H9 (cell line): Measurements from ENCODE around the gene THRB. TPM values are rescaled to one million over a fixed set of nuclear protein-coding genes. Genes with fewer than 3 reads are reported as not detected.

Source experiments
- DNase-seq: peaks from one replicate; pipeline ENCODE4 v3.0.0-alpha.2; 2017
- H2AFZ ChIP-seq: one replicate; pipeline ENCODE4 v1.6.1; 2013; ENCODE audit warnings: mild to moderate bottlenecking, low read length, control low read depth, moderate library complexity
- H2AK5ac ChIP-seq: 2 replicates; pipeline ENCODE4 v1.6.1; 2013; ENCODE audit warnings: low read length, control low read depth, mixed read lengths; ENCODE audit not compliant: insufficient read length
- H2BK120ac ChIP-seq: one replicate; pipeline ENCODE4 v1.6.1; 2013; ENCODE audit warnings: low read depth, mild to moderate bottlenecking, low read length, control low read depth, inconsistent platforms; ENCODE audit not compliant: poor library complexity, severe bottlenecking
- H2BK12ac ChIP-seq: 2 replicates; pipeline ENCODE4 v1.6.1; 2013; ENCODE audit warnings: low read length, control low read depth, mixed read lengths, low read depth; ENCODE audit not compliant: insufficient read length
- H2BK15ac ChIP-seq: 2 replicates; pipeline ENCODE4 v1.6.1; 2013; ENCODE audit warnings: low read depth, low read length, control low read depth
- H2BK20ac ChIP-seq: one replicate; pipeline ENCODE4 v1.6.1; 2013; ENCODE audit warnings: low read depth, mild to moderate bottlenecking, low read length, control low read depth, inconsistent platforms; ENCODE audit not compliant: poor library complexity, severe bottlenecking
- H2BK5ac ChIP-seq: 2 replicates; pipeline ENCODE4 v1.6.1; 2013; ENCODE audit warnings: low read length, control low read depth, mixed read lengths; ENCODE audit not compliant: insufficient read length
- H3K14ac ChIP-seq: 2 replicates; pipeline ENCODE4 v1.6.1; 2013; ENCODE audit warnings: low read length, control low read depth; ENCODE audit not compliant: insufficient read depth
- H3K18ac ChIP-seq: 2 replicates; pipeline ENCODE4 v1.6.1; 2013; ENCODE audit warnings: low read depth, mild to moderate bottlenecking, mixed read lengths, low read length, control low read depth; ENCODE audit not compliant: insufficient read length
- H3K23ac ChIP-seq: 2 replicates; pipeline ENCODE4 v1.6.1; 2013; ENCODE audit warnings: low read length, control low read depth, mixed read lengths, low read depth; ENCODE audit not compliant: insufficient read length
- H3K23me2 ChIP-seq: 2 replicates; pipeline ENCODE4 v1.6.1; 2013; ENCODE audit warnings: low read depth, mild to moderate bottlenecking, mixed read lengths, low read length, control low read depth; ENCODE audit not compliant: insufficient read length, poor library complexity, severe bottlenecking
- H3K27ac ChIP-seq: 2 replicates; pipeline ENCODE4 v1.5.1; 2013; ENCODE audit warnings: low read length, control low read depth, mixed read lengths, low read depth; ENCODE audit not compliant: insufficient read length
- H3K27me3 ChIP-seq: 2 replicates; pipeline ENCODE4 v1.6.1; 2013; ENCODE audit warnings: low read length, control low read depth, inconsistent platforms; ENCODE audit not compliant: insufficient read depth
- H3K4ac ChIP-seq: 2 replicates; pipeline ENCODE4 v1.6.1; 2013; ENCODE audit warnings: low read depth, mild to moderate bottlenecking, control low read depth, inconsistent platforms, low read length, moderate library complexity
- H3K4me1 ChIP-seq: 2 replicates; pipeline ENCODE4 v1.6.1; 2013; ENCODE audit warnings: low read length, control low read depth, inconsistent platforms; ENCODE audit not compliant: insufficient read depth
- H3K4me2 ChIP-seq: 2 replicates; pipeline ENCODE4 v1.6.1; 2013; ENCODE audit warnings: low read length, control low read depth, mixed read lengths; ENCODE audit not compliant: insufficient read length, insufficient read depth
- H3K56ac ChIP-seq: 2 replicates; pipeline ENCODE4 v1.6.1; 2013; ENCODE audit warnings: low read depth, mild to moderate bottlenecking, mixed read lengths, low read length, control low read depth; ENCODE audit not compliant: insufficient read length
- H3K79me1 ChIP-seq: 2 replicates; pipeline ENCODE4 v1.6.1; 2013; ENCODE audit warnings: low read depth, mild to moderate bottlenecking, moderate library complexity, low read length, control low read depth, inconsistent platforms; ENCODE audit not compliant: insufficient read depth, poor library complexity, severe bottlenecking
- H3K79me2 ChIP-seq: 2 replicates; pipeline ENCODE4 v1.6.1; 2013; ENCODE audit warnings: low read length, control low read depth, inconsistent platforms; ENCODE audit not compliant: insufficient read depth
- H3K9ac ChIP-seq: 2 replicates; pipeline ENCODE4 v1.6.1; 2013; ENCODE audit warnings: low read length, control low read depth, mixed read lengths; ENCODE audit not compliant: insufficient read length; ENCODE audit errors: extremely low read depth
- H3K9me3 ChIP-seq: one replicate; pipeline ENCODE4 v1.6.1; 2013; ENCODE audit warnings: low read depth, low read length, inconsistent platforms; ENCODE audit not compliant: control insufficient read depth
- H3T11ph ChIP-seq: one replicate; pipeline ENCODE4 v1.6.1; 2013; ENCODE audit warnings: mild to moderate bottlenecking, low read length, control low read depth, inconsistent platforms
- H4K20me1 ChIP-seq: one replicate; pipeline ENCODE4 v1.6.1; 2013; ENCODE audit not compliant: control insufficient read depth, insufficient read length, insufficient read depth
- H4K5ac ChIP-seq: 2 replicates; pipeline ENCODE4 v1.6.1; 2013; ENCODE audit warnings: low read depth, mild to moderate bottlenecking, mixed read lengths, low read length, control low read depth; ENCODE audit not compliant: insufficient read length
- H4K8ac ChIP-seq: replicated peaks from 2 replicates; pipeline ENCODE4 v1.6.1; 2013; ENCODE audit warnings: low read length, control low read depth, mixed read lengths, low read depth; ENCODE audit not compliant: insufficient read length
- H4K91ac ChIP-seq: 2 replicates; pipeline ENCODE4 v1.6.1; 2013; ENCODE audit warnings: low read depth, mild to moderate bottlenecking, moderate library complexity, mixed read lengths, low read length, control low read depth; ENCODE audit not compliant: insufficient read length
- H3K27ac Mint-ChIP-seq, 3 experiments: 2 replicates in 2 of 3; 3 replicates in 1 of 3; pipeline ENCODE4 v1.8.0; 2020 to 2021; ENCODE audit warnings: mixed read lengths in 3 of 3, mild to moderate bottlenecking in 1 of 3, moderate library complexity in 1 of 3
- H3K27me3 Mint-ChIP-seq: 2 replicates; pipeline ENCODE4 v1.8.0; 2021; ENCODE audit warnings: low read depth, mild to moderate bottlenecking, moderate library complexity, mixed read lengths
- H3K36me3 Mint-ChIP-seq, 3 experiments: 2 replicates in 2 of 3; 3 replicates in 1 of 3; pipeline ENCODE4 v1.8.0; 2020 to 2021; ENCODE audit warnings: low read depth in 3 of 3, mixed read lengths in 3 of 3; ENCODE audit not compliant: insufficient read depth in 1 of 3
- H3K4me1 Mint-ChIP-seq, 2 experiments: 2 replicates each; pipeline ENCODE4 v1.8.0; 2020; ENCODE audit warnings: mixed read lengths in 2 of 2
- H3K4me3 Mint-ChIP-seq, 2 experiments: 2 replicates in 1 of 2; 3 replicates in 1 of 2; pipeline ENCODE4 v1.8.0; 2020 to 2021; ENCODE audit warnings: mild to moderate bottlenecking in 2 of 2, mixed read lengths in 2 of 2, moderate library complexity in 1 of 2
- H3K9me3 Mint-ChIP-seq, 2 experiments: 2 replicates in 1 of 2; 3 replicates in 1 of 2; pipeline ENCODE4 v1.8.0; 2020; ENCODE audit warnings: mild to moderate bottlenecking in 2 of 2, mixed read lengths in 2 of 2, moderate library complexity in 1 of 2
- WGBS: extraction: QIAGEN DNeasy Blood & Tissue Kit; methylation state at CpG from one replicate; pipeline ENCODE4 v1.1.7; 2013; ENCODE audit warnings: missing lambda C conversion rate, low lambda C conversion rate, mixed read lengths; ENCODE audit not compliant: insufficient read length; ENCODE audit errors: extremely low coverage; 5-methylcytosine and 5-hydroxymethylcytosine counted together
- total RNA-seq: library from RNA; stranded (reverse); gene quantifications from 2 replicates; pipeline ENCODE4 v1.2.1, GENCODE V29; 2021
- TF ChIP-seq, protein P1 (sequence below): fragments of 200-600 bp; sonication (generic); conservative IDR thresholded peaks from 3 replicates; pipeline ENCODE4 v1.8.0; 2021; ENCODE audit warnings: antibody characterized with exemption, mild to moderate bottlenecking

The THRB gene
- total RNA-seq, 1 experiment from 2014 or later, result 8.6 TPM

DNA sequence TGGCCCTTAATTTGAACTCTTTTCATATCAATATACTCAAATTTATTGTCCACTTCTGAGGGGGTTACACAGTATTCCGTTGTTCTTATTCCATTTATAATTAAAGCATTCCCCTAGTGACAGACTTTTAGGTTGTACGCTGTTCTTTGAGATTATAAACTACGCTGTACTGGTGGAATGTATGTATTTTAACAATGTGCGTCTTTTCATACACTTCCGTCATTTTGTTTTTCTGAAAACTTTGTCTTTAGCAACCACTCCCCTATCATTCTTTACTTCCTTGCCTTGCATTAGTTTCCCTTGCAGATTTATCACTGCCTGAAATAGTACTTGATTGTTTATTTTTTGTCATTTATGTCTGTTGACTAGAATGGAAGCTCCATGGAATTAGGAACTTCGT lies 137.0 kb downstream of the THRB start:
- no peaks in the 10 kb centered on the region for H3K27me3 Mint-ChIP-seq
- Histone ChIP-seq H4K20me1 (no peaks in the 10 kb centered on the region), H4K5ac (no peak overlapping the region), H3K4me1 (peaks cover 3% of the 10 kb centered on the region; the same call in 1 of the 2 replicates), H3K27ac (no peak overlapping the region), H2AFZ (no peak overlapping the region), H2BK20ac (no peak overlapping the region), H3K14ac (no peak overlapping the region), H3K9me3 (no peaks in the 10 kb centered on the region), H3K4ac (no peak overlapping the region), H2BK12ac (no peak overlapping the region), H2AK5ac (no peak overlapping the region), H2BK120ac (no peak overlapping the region), H3K23me2 (no peaks in the 10 kb centered on the region), H3K9ac (no peak overlapping the region), H2BK15ac (no peak overlapping the region), H3K27me3 (no peaks in the 10 kb centered on the region), H3K56ac (no peak overlapping the region), H4K8ac (no peak overlapping the region), H3K79me2 (no peaks in the 10 kb centered on the region), H3T11ph (no peak overlapping the region), H3K18ac (no peak overlapping the region), H3K23ac (no peak overlapping the region), H2BK5ac (no peak overlapping the region), H3K79me1 (no peaks in the 10 kb centered on the region), H4K91ac (no peak overlapping the region), H3K4me2 (no peak overlapping the region)
- no peaks in the 10 kb centered on the region for H3K9me3 Mint-ChIP-seq
- peaks cover 0 to 4% (median 0%) of the 10 kb centered on the region in 3 experiments; a peak in 3 of 7 replicates for H3K36me3 Mint-ChIP-seq
- WGBS, result no CpG with 5 or more reads among the region's 6 CpGs
- H3K4me3 Mint-ChIP-seq, result no peak overlapping the region
- no peak for DNase-seq
- H3K27ac Mint-ChIP-seq, result no peak overlapping the region
- TF ChIP-seq, protein P1, sequence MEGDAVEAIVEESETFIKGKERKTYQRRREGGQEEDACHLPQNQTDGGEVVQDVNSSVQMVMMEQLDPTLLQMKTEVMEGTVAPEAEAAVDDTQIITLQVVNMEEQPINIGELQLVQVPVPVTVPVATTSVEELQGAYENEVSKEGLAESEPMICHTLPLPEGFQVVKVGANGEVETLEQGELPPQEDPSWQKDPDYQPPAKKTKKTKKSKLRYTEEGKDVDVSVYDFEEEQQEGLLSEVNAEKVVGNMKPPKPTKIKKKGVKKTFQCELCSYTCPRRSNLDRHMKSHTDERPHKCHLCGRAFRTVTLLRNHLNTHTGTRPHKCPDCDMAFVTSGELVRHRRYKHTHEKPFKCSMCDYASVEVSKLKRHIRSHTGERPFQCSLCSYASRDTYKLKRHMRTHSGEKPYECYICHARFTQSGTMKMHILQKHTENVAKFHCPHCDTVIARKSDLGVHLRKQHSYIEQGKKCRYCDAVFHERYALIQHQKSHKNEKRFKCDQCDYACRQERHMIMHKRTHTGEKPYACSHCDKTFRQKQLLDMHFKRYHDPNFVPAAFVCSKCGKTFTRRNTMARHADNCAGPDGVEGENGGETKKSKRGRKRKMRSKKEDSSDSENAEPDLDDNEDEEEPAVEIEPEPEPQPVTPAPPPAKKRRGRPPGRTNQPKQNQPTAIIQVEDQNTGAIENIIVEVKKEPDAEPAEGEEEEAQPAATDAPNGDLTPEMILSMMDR, result no peak
- peaks cover 17 to 34% of the 10 kb centered on the region in 2 experiments for H3K4me1 Mint-ChIP-seq
